Loucy (cell line): ENCODE results near the gene PREX1.

Source experiments
- H2AFZ ChIP-seq: fragments of 200-600 bp; sonication (generic); 2 replicates; pipeline ENCODE4 v1.6.0; 2016; ENCODE audit warnings: antibody characterized with exemption, mild to moderate bottlenecking, low read length, moderate library complexity
- H3F3A ChIP-seq: fragments of 200-600 bp; 2 replicates; pipeline ENCODE4 v1.6.0; 2016; ENCODE audit warnings: antibody characterized with exemption, low read depth, mild to moderate bottlenecking
- H3K27me3 ChIP-seq: fragments of 200-600 bp; sonication (generic); 2 replicates; pipeline ENCODE4 v1.6.1; 2014; ENCODE audit warnings: low read length, mild to moderate bottlenecking; ENCODE audit not compliant: insufficient read depth, poor library complexity, severe bottlenecking
- H3K36me3 ChIP-seq: fragments of 200-600 bp; sonication (generic); 2 replicates; pipeline ENCODE4 v1.6.1; 2016; ENCODE audit warnings: low read length; ENCODE audit not compliant: insufficient read depth
- H3K4me1 ChIP-seq: fragments of 200-600 bp; sonication (generic); 2 replicates; pipeline ENCODE4 v1.5.1; 2014; ENCODE audit warnings: low read length, mild to moderate bottlenecking; ENCODE audit not compliant: insufficient read depth, poor library complexity, severe bottlenecking
- H3K4me2 ChIP-seq: fragments of 200-600 bp; sonication (generic); 2 replicates; pipeline ENCODE4 v1.6.0; 2014; ENCODE audit warnings: antibody characterized with exemption, low read length, low read depth, mild to moderate bottlenecking; ENCODE audit not compliant: poor library complexity, severe bottlenecking
- H3K4me3 ChIP-seq: fragments of 200-600 bp; sonication (generic); 2 replicates; pipeline ENCODE4 v1.5.1; 2014; ENCODE audit warnings: low read length, mild to moderate bottlenecking, mixed read lengths; ENCODE audit not compliant: poor library complexity, severe bottlenecking
- H3K79me2 ChIP-seq: fragments of 200-600 bp; sonication (generic); 2 replicates; pipeline ENCODE4 v1.6.1; 2014; ENCODE audit warnings: low read length; ENCODE audit not compliant: insufficient read depth
- H3K9ac ChIP-seq: fragments of 200-600 bp; sonication (generic); 2 replicates; pipeline ENCODE4 v1.6.0; 2014; ENCODE audit warnings: mild to moderate bottlenecking, low read depth, low read length, moderate library complexity; ENCODE audit not compliant: poor library complexity, severe bottlenecking
- H3K9me2 ChIP-seq: fragments of 200-600 bp; sonication (generic); replicated peaks from 2 replicates; pipeline ENCODE4 v1.6.1; 2016; ENCODE audit warnings: low read depth, low read length, mixed read lengths
- H3K9me3 ChIP-seq: fragments of 200-600 bp; sonication (generic); 2 replicates; pipeline ENCODE4 v1.6.1; 2014; ENCODE audit warnings: mild to moderate bottlenecking, antibody characterized with exemption, low read length, low read depth; ENCODE audit not compliant: insufficient read depth
- H4K20me1 ChIP-seq: fragments of 200-600 bp; sonication (generic); 2 replicates; pipeline ENCODE4 v1.6.0; 2014; ENCODE audit warnings: antibody characterized with exemption, low read length, mild to moderate bottlenecking; ENCODE audit not compliant: insufficient read depth, poor library complexity, severe bottlenecking
- EZH2phosphoT487 ChIP-seq: fragments of 200-600 bp; IDR thresholded peaks from 2 replicates; pipeline ENCODE4 v1.6.1; 2018; ENCODE audit warnings: antibody characterized with exemption, mild to moderate bottlenecking, moderate library complexity, borderline replicate concordance
- TF ChIP-seq, protein P1 (sequence below): fragments of 200-600 bp; sonication (generic); conservative IDR thresholded peaks from 2 replicates; pipeline ENCODE4 v1.5.1; 2014; ENCODE audit warnings: mild to moderate bottlenecking, antibody characterized with exemption, low read length

PREX1 gene

DNA sequence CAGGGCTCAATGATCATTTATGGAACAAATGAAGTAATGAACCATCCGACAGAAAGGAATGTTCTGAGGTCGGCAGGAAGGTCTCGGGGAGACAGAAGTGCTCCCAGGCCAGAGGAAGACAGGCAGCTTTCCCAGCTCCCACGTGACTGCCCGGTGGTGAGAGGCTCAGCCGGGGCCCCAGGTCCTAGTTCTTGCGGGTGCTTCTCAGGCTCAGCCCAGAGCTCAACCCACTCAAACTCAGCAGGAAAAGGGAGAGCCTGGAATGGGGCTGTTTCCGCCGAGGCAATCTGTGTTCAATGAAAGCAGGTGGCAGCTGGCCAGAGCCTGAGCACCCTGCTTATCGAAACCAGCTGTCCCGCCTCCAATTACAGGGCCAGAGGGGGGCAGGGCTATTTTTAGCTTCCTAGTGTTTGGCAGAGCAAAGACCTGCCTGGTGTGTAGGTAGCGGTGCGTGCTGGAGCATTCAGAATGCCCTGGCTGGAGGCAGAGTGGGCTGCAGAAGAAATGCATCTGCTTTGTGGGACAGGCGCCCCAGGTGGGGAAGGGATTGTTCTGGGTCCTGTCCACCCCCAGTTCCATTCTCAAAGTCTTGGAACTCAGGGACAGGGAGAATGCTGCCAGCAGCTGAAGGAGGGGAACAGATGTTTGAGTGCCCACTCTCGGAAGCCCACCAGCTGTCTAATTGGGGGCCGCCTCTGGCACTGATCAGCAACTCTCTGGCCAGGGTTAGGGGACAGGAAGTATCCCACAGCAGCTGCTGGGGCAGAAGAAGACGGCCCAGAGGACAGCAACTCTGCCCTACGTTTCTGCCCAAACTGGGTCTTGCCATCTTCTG lies 145.1 kb downstream of the PREX1 start:
- no peaks in the 10 kb centered on the region for H3K27me3 ChIP-seq
- H3K4me1 ChIP-seq: peaks cover 16% of the 10 kb centered on the region
- H3K4me2 ChIP-seq: no peak overlapping the region
- no peak overlapping the region for H2AFZ ChIP-seq
- TF ChIP-seq, protein P1, sequence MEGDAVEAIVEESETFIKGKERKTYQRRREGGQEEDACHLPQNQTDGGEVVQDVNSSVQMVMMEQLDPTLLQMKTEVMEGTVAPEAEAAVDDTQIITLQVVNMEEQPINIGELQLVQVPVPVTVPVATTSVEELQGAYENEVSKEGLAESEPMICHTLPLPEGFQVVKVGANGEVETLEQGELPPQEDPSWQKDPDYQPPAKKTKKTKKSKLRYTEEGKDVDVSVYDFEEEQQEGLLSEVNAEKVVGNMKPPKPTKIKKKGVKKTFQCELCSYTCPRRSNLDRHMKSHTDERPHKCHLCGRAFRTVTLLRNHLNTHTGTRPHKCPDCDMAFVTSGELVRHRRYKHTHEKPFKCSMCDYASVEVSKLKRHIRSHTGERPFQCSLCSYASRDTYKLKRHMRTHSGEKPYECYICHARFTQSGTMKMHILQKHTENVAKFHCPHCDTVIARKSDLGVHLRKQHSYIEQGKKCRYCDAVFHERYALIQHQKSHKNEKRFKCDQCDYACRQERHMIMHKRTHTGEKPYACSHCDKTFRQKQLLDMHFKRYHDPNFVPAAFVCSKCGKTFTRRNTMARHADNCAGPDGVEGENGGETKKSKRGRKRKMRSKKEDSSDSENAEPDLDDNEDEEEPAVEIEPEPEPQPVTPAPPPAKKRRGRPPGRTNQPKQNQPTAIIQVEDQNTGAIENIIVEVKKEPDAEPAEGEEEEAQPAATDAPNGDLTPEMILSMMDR: no peak
- TF ChIP-seq EZH2phosphoT487: no peak
- no peak overlapping the region for H3K4me3 ChIP-seq
- H3K79me2 ChIP-seq: no peaks in the 10 kb centered on the region
- H3K9ac ChIP-seq: no peak overlapping the region
- H3F3A ChIP-seq: no peaks in the 10 kb centered on the region
- H3K36me3 ChIP-seq: peaks cover 17% of the 10 kb centered on the region; the same call in 1 of the 2 replicates
- no peaks in the 10 kb centered on the region for H3K9me3 ChIP-seq
- no peaks in the 10 kb centered on the region for H4K20me1 ChIP-seq
- no peaks in the 10 kb centered on the region for H3K9me2 ChIP-seq

DNA sequence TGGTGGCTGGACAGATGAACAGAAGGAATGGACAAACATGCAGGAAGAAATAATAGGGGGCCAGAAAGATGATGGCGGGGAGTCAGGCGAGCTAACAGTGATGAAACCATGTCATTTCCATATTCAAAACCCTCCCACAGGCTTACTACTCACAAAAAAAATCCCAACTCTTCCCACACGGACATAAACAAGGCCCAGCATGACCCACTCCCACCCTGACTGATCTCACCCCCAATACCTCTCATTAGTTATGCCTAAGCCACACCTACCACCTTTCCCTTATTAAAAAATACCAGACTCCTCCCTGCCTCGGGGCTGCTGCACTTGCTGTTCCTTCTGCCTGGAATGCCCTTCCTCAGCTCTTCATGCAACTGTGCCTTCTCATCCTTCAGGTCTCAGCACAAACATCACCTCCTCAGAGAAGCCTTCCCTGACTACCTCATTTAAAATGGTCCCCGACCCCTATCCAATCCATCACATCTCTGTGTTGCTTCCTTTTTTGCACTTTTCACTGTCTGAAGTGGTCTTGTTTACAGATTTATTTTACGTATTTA lies 145.8 kb downstream of the PREX1 start:
- Histone ChIP-seq H3K9me3 (no peaks in the 10 kb centered on the region), H3K4me3 (no peak overlapping the region), H3K4me2 (no peak overlapping the region), H3F3A (no peaks in the 10 kb centered on the region), H3K36me3 (peaks cover 14% of the 10 kb centered on the region; the same call in 1 of the 2 replicates), H4K20me1 (no peaks in the 10 kb centered on the region), H3K9me2 (no peaks in the 10 kb centered on the region), H2AFZ (no peak overlapping the region), H3K79me2 (no peaks in the 10 kb centered on the region), H3K9ac (no peak overlapping the region), H3K27me3 (no peaks in the 10 kb centered on the region), H3K4me1 (peaks cover 16% of the 10 kb centered on the region)
- TF ChIP-seq, protein P1: no peak
- TF ChIP-seq EZH2phosphoT487: no peak

DNA sequence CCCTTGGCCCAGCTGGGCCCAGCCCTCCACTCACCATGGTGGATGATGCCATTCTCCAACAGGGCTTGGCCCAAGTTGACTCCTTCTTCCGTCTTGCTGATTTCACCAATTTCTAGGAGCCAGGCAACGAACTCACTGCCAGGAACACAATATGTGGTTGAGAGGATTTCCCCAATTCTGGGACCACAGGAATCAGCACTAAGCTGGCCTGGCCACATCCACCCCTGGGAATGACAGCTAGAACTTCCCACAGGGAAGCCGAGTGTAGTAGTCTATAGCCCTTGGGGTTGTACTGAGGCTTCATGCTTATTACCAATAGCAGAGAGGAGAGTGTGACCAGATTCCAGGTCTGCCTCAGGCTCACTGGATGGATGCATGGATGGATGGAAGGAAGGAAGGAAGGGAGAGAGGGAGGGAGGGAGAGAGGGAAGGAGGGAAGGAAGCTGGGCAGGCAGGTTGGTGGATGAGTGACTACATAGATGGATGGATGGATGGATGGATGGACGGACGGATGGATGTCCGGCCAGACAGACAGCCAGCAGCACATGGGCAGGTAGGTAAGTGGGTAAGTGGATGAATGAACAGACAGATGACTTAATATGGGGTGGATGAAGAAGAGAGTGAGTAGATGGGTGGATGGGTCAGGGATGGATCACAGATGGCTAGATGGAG lies 146.5 kb downstream of the PREX1 start:
- Histone ChIP-seq H4K20me1 (no peaks in the 10 kb centered on the region), H3F3A (no peaks in the 10 kb centered on the region), H3K79me2 (no peaks in the 10 kb centered on the region), H3K36me3 (peaks cover 18% of the 10 kb centered on the region; the same call in 1 of the 2 replicates), H3K4me3 (no peak overlapping the region), H3K9me3 (no peaks in the 10 kb centered on the region), H3K27me3 (no peaks in the 10 kb centered on the region), H3K9me2 (no peaks in the 10 kb centered on the region), H3K9ac (no peak overlapping the region), H3K4me2 (no peak overlapping the region), H3K4me1 (peaks cover 16% of the 10 kb centered on the region), H2AFZ (no peak overlapping the region)
- TF ChIP-seq, protein P1: no peak
- no peak for TF ChIP-seq EZH2phosphoT487
